CD4-positive, alpha-beta T cell (primary cell): ENCODE data around the gene CDC14B. TPM values are rescaled to one million over a fixed set of nuclear protein-coding genes. Genes with fewer than 3 reads are reported as not detected.

Experiments
- ATAC-seq: fragments of 200-7000 bp; cut with Tn5 transposase; one replicate; pipeline ENCODE4 v1.10.0; 2022; ENCODE audit warnings: mild to moderate bottlenecking; ENCODE audit not compliant: poor library complexity
- CTCF ChIA-PET: fragments of 350-600 bp; sonication (Branson Sonifier 250); formaldehyde crosslinking; loops from one replicate; lab custom pipeline; 2021; ENCODE audit warnings: antibody characterized with exemption, inconsistent platforms; lab: Charles Lee
- POLR2A ChIA-PET: fragments of 350-600 bp; sonication (Branson Sonifier 250); formaldehyde crosslinking; loops from one replicate; lab custom pipeline; 2021; ENCODE audit warnings: antibody characterized with exemption, inconsistent platforms; lab: Charles Lee
- DNase-seq, 14 experiments: peaks; one replicate each; pipeline ENCODE4 v3.0.0-alpha.2; 2013 to 2020; ENCODE audit warnings: mixed read lengths in 2 of 14
- H3K27ac ChIP-seq, 2 donors: one replicate each; pipeline versions ENCODE4 v1.5.1 to v1.7.0; 2013; ENCODE audit warnings: low read length in 2 of 2, low read depth in 1 of 2, mild to moderate bottlenecking in 1 of 2
- H3K27me3 ChIP-seq, 2 experiments: 1 replicate in 1 of 2; 2 replicates in 1 of 2; pipeline versions ENCODE4 v1.6.1 to v1.7.0; 2013; ENCODE audit warnings: low read length in 2 of 2, control low read depth in 1 of 2, mild to moderate bottlenecking in 1 of 2, moderate library complexity in 1 of 2; ENCODE audit not compliant: insufficient read depth in 2 of 2, control insufficient read depth in 1 of 2
- H3K36me3 ChIP-seq: one replicate; pipeline ENCODE4 v1.6.1; 2013; ENCODE audit warnings: low read length, control low read depth; ENCODE audit not compliant: insufficient read depth
- H3K4me1 ChIP-seq: one replicate; pipeline ENCODE4 v1.6.1; 2013; ENCODE audit warnings: low read length, control low read depth; ENCODE audit not compliant: insufficient read depth
- H3K4me3 ChIP-seq: one replicate; pipeline ENCODE4 v1.5.1; 2013; ENCODE audit warnings: mild to moderate bottlenecking, low read length, moderate library complexity
- H3K9me3 ChIP-seq, 2 experiments: 1 replicate in 1 of 2; 2 replicates in 1 of 2; pipeline versions ENCODE4 v1.6.1 to v1.7.0; 2013; ENCODE audit warnings: low read length in 2 of 2, mild to moderate bottlenecking in 2 of 2, control low read depth in 1 of 2, moderate library complexity in 1 of 2; ENCODE audit not compliant: control insufficient read depth in 1 of 2, insufficient read depth in 1 of 2
- H3K27ac Mint-ChIP-seq: one replicate; pipeline ENCODE4 v1.8.0; 2020; ENCODE audit warnings: mixed read lengths
- H3K27me3 Mint-ChIP-seq: one replicate; pipeline ENCODE4 v1.8.0; 2021; ENCODE audit warnings: mixed read lengths
- H3K36me3 Mint-ChIP-seq: one replicate; pipeline ENCODE4 v1.8.0; 2021; ENCODE audit warnings: low read depth, mixed read lengths
- H3K4me1 Mint-ChIP-seq: one replicate; pipeline ENCODE4 v1.8.0; 2021; ENCODE audit warnings: low read depth, mixed read lengths
- H3K4me3 Mint-ChIP-seq: one replicate; pipeline ENCODE4 v1.8.0; 2020; ENCODE audit warnings: mild to moderate bottlenecking, mixed read lengths
- H3K9me3 Mint-ChIP-seq: one replicate; pipeline ENCODE4 v1.8.0; 2020; ENCODE audit warnings: mixed read lengths
- CTCF ChIP-seq: fragments of 200-600 bp; IDR thresholded peaks from one replicate; pipeline ENCODE4 v1.8.0; 2022; ENCODE audit warnings: antibody characterized with exemption, mild to moderate bottlenecking
- intact Hi-C, 2 experiments: fragments of 100-400 bp; cut with DNase I in 1 of 2; cut with micrococcal nuclease in 1 of 2; formaldehyde crosslinking; loops; one replicate each; pipeline versions ENCODE4 v1.15.1 to v1.9.0; 2023 to 2025; cut with DNase I, micrococcal nuclease
- total RNA-seq, 174 experiments: library from RNA in 2 of 174; stranded (reverse) in 2 of 174; gene quantifications; one replicate each; pipeline ENCODE4 v1.2.3 and lab custom pipeline; 2021 to 2026

Gene CDC14B
- total RNA-seq, 2 experiments from 2014 or later: 3.5 TPM

- H3K9me3 ChIP-seq: no peaks in the 10 kb centered on the region
- ChIA-PET CTCF (interaction anchor here (0.8 to 1.1 kb wide), 2 partner anchors 9 to 40 kb away, joined by 3 read pairs; no protein-coding TSS in a partner anchor), POLR2A (interaction anchor here (2.6 kb wide), 1 partner anchor 9 kb away, joined by 8 read pairs; no protein-coding TSS in a partner anchor)
- H3K4me1 Mint-ChIP-seq: no peaks in the 10 kb centered on the region
- no peaks in the 10 kb centered on the region for H3K27me3 ChIP-seq
- no peak overlapping the region for H3K27ac Mint-ChIP-seq
- no peaks in the 10 kb centered on the region for H3K9me3 Mint-ChIP-seq
- ATAC-seq: no peak
- TF ChIP-seq CTCF: no peak
- DNase-seq: no peak
- no peaks in the 10 kb centered on the region for H3K4me1 ChIP-seq
- no peak overlapping the region for H3K4me3 ChIP-seq
- H3K27ac ChIP-seq: no peak overlapping the region
- no peaks in the 10 kb centered on the region for H3K27me3 Mint-ChIP-seq
- no peak overlapping the region for H3K4me3 Mint-ChIP-seq
- H3K36me3 ChIP-seq: peaks cover 4% of the 10 kb centered on the region
- intact Hi-C loops: no loop called here
- H3K36me3 Mint-ChIP-seq: peaks cover 38% of the 10 kb centered on the region
Observed at GRCh38 chr9:96557921-96558320, 61.7 kb downstream of the CDC14B start.

GRCh38 chr9:96556701-96557461, 62.8 kb downstream of the CDC14B start:
- no peaks in the 10 kb centered on the region for H3K27me3 ChIP-seq
- no peak overlapping the region for H3K27ac Mint-ChIP-seq
- H3K4me1 Mint-ChIP-seq: no peaks in the 10 kb centered on the region
- ATAC-seq (no peak), DNase-seq (no peak)
- no peak overlapping the region for H3K4me3 Mint-ChIP-seq
- H3K4me3 ChIP-seq: no peak overlapping the region
- no peaks in the 10 kb centered on the region for H3K9me3 ChIP-seq
- peaks cover 2% of the 10 kb centered on the region for H3K36me3 ChIP-seq
- no peak overlapping the region for H3K27ac ChIP-seq
- H3K4me1 ChIP-seq: no peaks in the 10 kb centered on the region
- H3K9me3 Mint-ChIP-seq: no peaks in the 10 kb centered on the region
- ChIA-PET POLR2A (interaction anchor here (2.6 kb wide), 1 partner anchor 10 kb away, joined by 8 read pairs; no protein-coding TSS in a partner anchor), CTCF (interaction anchor here (0.8 to 1.1 kb wide), 2 partner anchors 10 to 39 kb away, joined by 3 read pairs; no protein-coding TSS in a partner anchor)
- H3K36me3 Mint-ChIP-seq: peaks cover 29% of the 10 kb centered on the region
- no peak for TF ChIP-seq CTCF
- intact Hi-C loops: no loop called here
- H3K27me3 Mint-ChIP-seq: no peaks in the 10 kb centered on the region

GRCh38 chr9:96555567-96556386, 63.9 kb downstream of the CDC14B start:
- ChIA-PET CTCF (no interaction called here), POLR2A (interaction anchor here (2.6 kb wide), 1 partner anchor 11 kb away, joined by 8 read pairs; no protein-coding TSS in a partner anchor)
- peaks cover 31% of the 10 kb centered on the region for H3K36me3 Mint-ChIP-seq
- no peak overlapping the region for H3K4me3 Mint-ChIP-seq
- Histone ChIP-seq H3K27me3 (no peaks in the 10 kb centered on the region), H3K27ac (no peak overlapping the region), H3K9me3 (no peaks in the 10 kb centered on the region), H3K4me3 (no peak overlapping the region), H3K36me3 (peaks cover 5% of the 10 kb centered on the region), H3K4me1 (no peaks in the 10 kb centered on the region)
- DNase-seq (no peak), ATAC-seq (no peak)
- no peaks in the 10 kb centered on the region for H3K9me3 Mint-ChIP-seq
- intact Hi-C loops: no loop called here
- TF ChIP-seq CTCF: no peak
- H3K27ac Mint-ChIP-seq: no peak overlapping the region
- H3K27me3 Mint-ChIP-seq: no peaks in the 10 kb centered on the region
- H3K4me1 Mint-ChIP-seq: no peaks in the 10 kb centered on the region
